Neural progenitor cell (in vitro differentiated cells): ENCODE data around the gene MPEG1. TPM values are rescaled to one million over a fixed set of nuclear protein-coding genes. Genes with fewer than 3 reads are reported as not detected.

ENCODE experiments used
- DNase-seq: peaks from one replicate; pipeline ENCODE4 v3.0.0-alpha.2; 2016; ENCODE audit warnings: low spot score
- H2AFZ ChIP-seq: fragments of 200-600 bp; sonication (generic); replicated peaks from 2 replicates; pipeline ENCODE4 v1.6.1; 2016; ENCODE audit warnings: antibody characterized with exemption
- H3F3A ChIP-seq: fragments of 200-600 bp; sonication (generic); 2 replicates; pipeline ENCODE4 v1.6.1; 2016; ENCODE audit warnings: antibody characterized with exemption, low read depth
- H3K27ac ChIP-seq: fragments of 200-600 bp; sonication (generic); 2 replicates; pipeline ENCODE4 v1.5.1; 2016; ENCODE audit warnings: mild to moderate bottlenecking
- H3K27me3 ChIP-seq: fragments of 200-600 bp; sonication (generic); 2 replicates; pipeline ENCODE4 v1.6.1; 2016; ENCODE audit warnings: mild to moderate bottlenecking, moderate library complexity
- H3K36me3 ChIP-seq: fragments of 200-600 bp; sonication (generic); 2 replicates; pipeline ENCODE4 v1.5.1; 2016
- H3K4me1 ChIP-seq: fragments of 200-600 bp; sonication (generic); 2 replicates; pipeline ENCODE4 v1.6.1; 2016; ENCODE audit warnings: mixed run types
- H3K4me2 ChIP-seq: fragments of 200-600 bp; sonication (generic); 2 replicates; pipeline ENCODE4 v1.6.1; 2016
- H3K4me3 ChIP-seq: fragments of 200-600 bp; sonication (generic); 2 replicates; pipeline ENCODE4 v1.5.1; 2016
- H3K79me2 ChIP-seq: fragments of 200-600 bp; sonication (generic); 2 replicates; pipeline ENCODE4 v1.6.1; 2016; ENCODE audit warnings: low read depth
- H3K9ac ChIP-seq: fragments of 200-600 bp; sonication (generic); 2 replicates; pipeline ENCODE4 v1.6.1; 2016
- H3K9me3 ChIP-seq: fragments of 200-600 bp; sonication (generic); 2 replicates; pipeline ENCODE4 v1.5.1; 2016; ENCODE audit warnings: low read depth
- H4K20me1 ChIP-seq: fragments of 200-600 bp; sonication (generic); 2 replicates; pipeline ENCODE4 v1.6.1; 2016; ENCODE audit warnings: low read depth
- H3K27ac Mint-ChIP-seq: 3 replicates; pipeline ENCODE4 v1.8.0; 2021; ENCODE audit warnings: mixed read lengths
- H3K27me3 Mint-ChIP-seq: 2 replicates; pipeline ENCODE4 v1.8.0; 2022; ENCODE audit warnings: low read depth, mild to moderate bottlenecking, inconsistent platforms, moderate library complexity, mixed read lengths; ENCODE audit not compliant: insufficient read depth
- H3K36me3 Mint-ChIP-seq: 3 replicates; pipeline ENCODE4 v1.8.0; 2021; ENCODE audit warnings: mixed read lengths
- H3K4me1 Mint-ChIP-seq: 3 replicates; pipeline ENCODE4 v1.8.0; 2021; ENCODE audit warnings: mixed read lengths
- H3K4me3 Mint-ChIP-seq: 3 replicates; pipeline ENCODE4 v1.8.0; 2021; ENCODE audit warnings: mild to moderate bottlenecking, moderate library complexity, mixed read lengths
- H3K9me3 Mint-ChIP-seq: 3 replicates; pipeline ENCODE4 v1.8.0; 2020; ENCODE audit warnings: mixed read lengths
- CTCF ChIP-seq: fragments of 200-600 bp; sonication (generic); IDR thresholded peaks from 2 replicates; pipeline ENCODE4 v1.5.1; 2017; ENCODE audit warnings: antibody characterized with exemption, mild to moderate bottlenecking
- EZH2 ChIP-seq: fragments of 200-600 bp; sonication (generic); IDR thresholded peaks from 2 replicates; pipeline ENCODE4 v1.6.1; 2017; ENCODE audit warnings: antibody characterized with exemption, mild to moderate bottlenecking, moderate library complexity
- EZH2phosphoT487 ChIP-seq: fragments of 200-600 bp; sonication (generic); IDR thresholded peaks from 2 replicates; pipeline ENCODE4 v1.6.1; 2017; ENCODE audit warnings: antibody characterized with exemption
- total RNA-seq: library from RNA; depleted of rRNA; stranded (reverse); fragments of >200 nt; gene quantifications from 2 replicates; pipeline ENCODE4 v1.2.3, GENCODE V29; 2015; ENCODE audit warnings: low replicate concordance

The MPEG1 gene
- total RNA-seq, 1 donor from 2014 or later = not detected

GRCh38 chr11:59259867-59260475, 47.2 kb upstream of the MPEG1 start:
- H3K9me3 Mint-ChIP-seq = peaks cover 3% of the 10 kb centered on the region
- no peaks in the 10 kb centered on the region for H3K36me3 Mint-ChIP-seq
- Histone ChIP-seq H3K4me2 (no peak overlapping the region), H3K27me3 (no peaks in the 10 kb centered on the region), H3K9ac (no peak overlapping the region), H3K9me3 (no peaks in the 10 kb centered on the region), H3K79me2 (no peaks in the 10 kb centered on the region), H2AFZ (no peak overlapping the region), H3K36me3 (no peaks in the 10 kb centered on the region), H3K27ac (no peak overlapping the region), H3K4me3 (no peak overlapping the region), H3F3A (no peaks in the 10 kb centered on the region), H4K20me1 (no peaks in the 10 kb centered on the region), H3K4me1 (no peaks in the 10 kb centered on the region)
- no peak for TF ChIP-seq CTCF
- no peak for TF ChIP-seq EZH2phosphoT487
- TF ChIP-seq EZH2 = no peak
- no peak for DNase-seq
- peaks cover 3% of the 10 kb centered on the region for H3K4me1 Mint-ChIP-seq
- no peak overlapping the region for H3K4me3 Mint-ChIP-seq
- peak overlapping the region; percentile 57 for H3K27ac Mint-ChIP-seq
- H3K27me3 Mint-ChIP-seq = peaks cover 5% of the 10 kb centered on the region

GRCh38 chr11:59259047-59259446, 46.3 kb upstream of the MPEG1 start:
- Histone ChIP-seq H2AFZ (no peak overlapping the region), H3K27ac (no peak overlapping the region), H3K4me2 (no peak overlapping the region), H3K9ac (no peak overlapping the region), H3K9me3 (no peaks in the 10 kb centered on the region), H3K36me3 (no peaks in the 10 kb centered on the region), H3K27me3 (no peaks in the 10 kb centered on the region), H3K4me3 (no peak overlapping the region), H3K79me2 (no peaks in the 10 kb centered on the region), H4K20me1 (no peaks in the 10 kb centered on the region), H3F3A (no peaks in the 10 kb centered on the region), H3K4me1 (no peaks in the 10 kb centered on the region)
- H3K36me3 Mint-ChIP-seq = no peaks in the 10 kb centered on the region
- no peak overlapping the region for H3K4me3 Mint-ChIP-seq
- DNase-seq = no peak
- H3K9me3 Mint-ChIP-seq = peaks cover 3% of the 10 kb centered on the region
- no peak overlapping the region for H3K27ac Mint-ChIP-seq
- H3K4me1 Mint-ChIP-seq = peaks cover 10% of the 10 kb centered on the region
- H3K27me3 Mint-ChIP-seq = peaks cover 5% of the 10 kb centered on the region
- TF ChIP-seq EZH2phosphoT487 (no peak), EZH2 (no peak), CTCF (no peak)

- H3K9me3 ChIP-seq = no peaks in the 10 kb centered on the region
- TF ChIP-seq EZH2 = no peak
- no peak for TF ChIP-seq CTCF
- TF ChIP-seq EZH2phosphoT487 = no peak
- no peaks in the 10 kb centered on the region for H3F3A ChIP-seq
- no peaks in the 10 kb centered on the region for H3K4me1 ChIP-seq
- H3K27me3 ChIP-seq = no peaks in the 10 kb centered on the region
- H4K20me1 ChIP-seq = no peaks in the 10 kb centered on the region
- Mint-ChIP-seq H3K36me3 (no peaks in the 10 kb centered on the region), H3K4me3 (no peak overlapping the region), H3K27ac (peak overlapping the region; percentile 44), H3K4me1 (peaks cover 20% of the 10 kb centered on the region), H3K9me3 (peaks cover 7% of the 10 kb centered on the region), H3K27me3 (no peaks in the 10 kb centered on the region)
- H3K27ac ChIP-seq = no peak overlapping the region
- H3K36me3 ChIP-seq = no peaks in the 10 kb centered on the region
- no peak overlapping the region for H3K4me2 ChIP-seq
- H2AFZ ChIP-seq = no peak overlapping the region
- no peak overlapping the region for H3K9ac ChIP-seq
- no peaks in the 10 kb centered on the region for H3K79me2 ChIP-seq
- H3K4me3 ChIP-seq = no peak overlapping the region
- no peak for DNase-seq
Measured at GRCh38 chr11:59255281-59255680, 42.6 kb upstream of the MPEG1 start.
